ENCODE results near the gene INPP4B.

INPP4B gene

DNA sequence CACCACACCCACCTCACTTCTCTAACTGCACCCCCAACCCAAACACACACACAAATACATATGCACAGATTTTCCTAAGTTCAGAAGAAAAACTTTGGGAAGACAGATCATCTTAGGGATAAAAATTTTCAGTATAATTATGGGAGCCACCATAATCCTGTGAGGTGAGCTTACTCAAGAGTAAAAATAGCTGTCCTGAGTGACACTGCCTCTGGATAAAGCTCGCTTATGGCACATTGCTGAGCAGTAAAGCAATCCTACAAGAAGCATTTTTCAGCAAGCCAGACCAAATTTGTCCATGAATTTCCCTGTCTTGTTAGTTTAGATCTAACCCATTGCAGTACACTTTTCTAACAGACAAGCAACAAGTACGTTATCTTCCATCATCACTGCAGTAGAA, 83.8 kb downstream of the INPP4B start:
- H3K4me1 ChIP-seq (ENCODE audit: insufficient read depth, poor library complexity, severe bottlenecking): no peaks in the 10 kb centered on the region
- no peak for ATAC-seq (ENCODE audit: low read depth)
- TF ChIP-seq, protein P1, sequence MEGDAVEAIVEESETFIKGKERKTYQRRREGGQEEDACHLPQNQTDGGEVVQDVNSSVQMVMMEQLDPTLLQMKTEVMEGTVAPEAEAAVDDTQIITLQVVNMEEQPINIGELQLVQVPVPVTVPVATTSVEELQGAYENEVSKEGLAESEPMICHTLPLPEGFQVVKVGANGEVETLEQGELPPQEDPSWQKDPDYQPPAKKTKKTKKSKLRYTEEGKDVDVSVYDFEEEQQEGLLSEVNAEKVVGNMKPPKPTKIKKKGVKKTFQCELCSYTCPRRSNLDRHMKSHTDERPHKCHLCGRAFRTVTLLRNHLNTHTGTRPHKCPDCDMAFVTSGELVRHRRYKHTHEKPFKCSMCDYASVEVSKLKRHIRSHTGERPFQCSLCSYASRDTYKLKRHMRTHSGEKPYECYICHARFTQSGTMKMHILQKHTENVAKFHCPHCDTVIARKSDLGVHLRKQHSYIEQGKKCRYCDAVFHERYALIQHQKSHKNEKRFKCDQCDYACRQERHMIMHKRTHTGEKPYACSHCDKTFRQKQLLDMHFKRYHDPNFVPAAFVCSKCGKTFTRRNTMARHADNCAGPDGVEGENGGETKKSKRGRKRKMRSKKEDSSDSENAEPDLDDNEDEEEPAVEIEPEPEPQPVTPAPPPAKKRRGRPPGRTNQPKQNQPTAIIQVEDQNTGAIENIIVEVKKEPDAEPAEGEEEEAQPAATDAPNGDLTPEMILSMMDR (IDR thresholded peaks at IDR 0.05; ENCODE audit: poor library complexity, severe bottlenecking): no peak
- H3K4me3 ChIP-seq (ENCODE audit: severe bottlenecking): no peak overlapping the region
- no peak for DNase-seq (ENCODE audit: low spot score)
- H3K27ac ChIP-seq (ENCODE audit: poor library complexity, severe bottlenecking): no peak overlapping the region
- H3K9me3 ChIP-seq (ENCODE audit: severe bottlenecking): no peaks in the 10 kb centered on the region
- no peaks in the 10 kb centered on the region for H3K36me3 ChIP-seq (ENCODE audit: low read depth)
- no peaks in the 10 kb centered on the region for H3K27me3 ChIP-seq (ENCODE audit: insufficient read depth, poor library complexity, severe bottlenecking)

DNA sequence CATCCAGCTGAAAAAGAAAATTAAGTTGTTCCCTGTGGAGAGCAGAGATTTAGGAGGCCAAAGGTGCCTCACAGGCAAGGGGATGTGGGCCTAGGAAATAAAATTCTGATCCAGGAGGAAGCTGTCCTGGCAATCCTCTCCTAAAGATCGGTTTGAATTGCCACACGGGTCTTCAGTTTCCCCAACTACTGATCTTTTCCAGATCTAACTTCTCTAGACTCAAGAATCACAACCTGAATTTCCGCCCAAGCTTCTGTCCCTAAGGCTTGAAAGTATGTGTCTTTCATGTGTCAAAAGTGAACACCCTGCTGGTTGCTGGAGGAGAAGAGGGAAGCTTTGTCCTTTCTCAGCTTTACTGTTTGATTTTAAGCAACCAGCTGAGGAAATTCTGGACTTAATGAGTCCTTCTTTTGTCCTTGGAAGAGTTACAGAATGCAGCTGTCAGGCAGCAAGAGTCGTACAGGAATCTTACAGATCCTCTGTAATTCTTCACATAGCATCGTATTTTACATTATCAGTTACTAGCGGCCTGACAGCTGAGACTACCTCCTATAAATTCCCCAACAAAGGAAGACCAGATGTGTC, 93.8 kb downstream of the INPP4B start:
- Histone ChIP-seq H3K27me3 (ENCODE audit: insufficient read depth, poor library complexity, severe bottlenecking) (no peaks in the 10 kb centered on the region), H3K27ac (ENCODE audit: poor library complexity, severe bottlenecking) (no peak overlapping the region), H3K9me3 (ENCODE audit: severe bottlenecking) (no peaks in the 10 kb centered on the region), H3K4me3 (ENCODE audit: severe bottlenecking) (no peak overlapping the region), H3K36me3 (ENCODE audit: low read depth) (no peaks in the 10 kb centered on the region), H3K4me1 (ENCODE audit: insufficient read depth, poor library complexity, severe bottlenecking) (no peaks in the 10 kb centered on the region)
- TF ChIP-seq, protein P1 (IDR thresholded peaks at IDR 0.05; ENCODE audit: poor library complexity, severe bottlenecking): no peak
- no peak for DNase-seq (ENCODE audit: low spot score)
- ATAC-seq (ENCODE audit: low read depth): no peak

DNA sequence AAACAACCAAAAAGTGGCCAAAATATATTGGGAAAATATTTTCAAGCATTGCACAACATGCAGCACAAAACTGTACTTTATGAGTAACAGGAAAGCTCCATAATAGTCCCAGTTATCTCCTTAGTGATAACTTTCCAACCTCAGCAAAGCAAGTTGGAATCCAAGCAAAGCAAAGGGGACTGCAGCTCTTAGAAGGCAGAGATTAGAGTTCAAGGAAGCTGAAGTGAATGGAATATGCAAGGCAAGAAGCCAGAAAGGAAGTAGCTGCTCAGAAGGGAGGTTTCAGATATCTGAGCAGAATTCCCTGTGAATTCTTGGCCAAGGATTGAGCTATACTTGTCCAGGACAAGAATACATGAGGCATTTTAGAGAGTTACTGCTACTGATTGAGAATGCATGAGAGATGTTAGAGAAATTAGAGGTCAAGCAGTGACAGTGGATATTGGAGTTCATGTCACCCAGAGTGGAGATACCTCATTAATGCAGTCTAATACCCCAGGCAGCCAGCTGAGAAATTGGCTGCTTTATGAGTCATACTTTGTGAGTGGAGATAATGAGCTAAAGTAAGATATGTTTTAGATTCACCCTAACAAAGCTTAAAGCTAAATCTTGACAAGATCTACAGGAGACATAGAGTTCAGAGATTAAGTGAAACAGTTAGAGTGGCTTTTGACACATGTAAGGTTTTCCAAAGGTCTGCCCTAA, 102.8 kb downstream of the INPP4B start:
- ATAC-seq (ENCODE audit: low read depth) (no peak), DNase-seq (ENCODE audit: low spot score) (no peak)
- H3K27me3 ChIP-seq (ENCODE audit: insufficient read depth, poor library complexity, severe bottlenecking): no peaks in the 10 kb centered on the region
- TF ChIP-seq, protein P1 (IDR thresholded peaks at IDR 0.05; ENCODE audit: poor library complexity, severe bottlenecking): no peak
- peaks cover 3% of the 10 kb centered on the region for H3K9me3 ChIP-seq (ENCODE audit: severe bottlenecking)
- no peak overlapping the region for H3K4me3 ChIP-seq (ENCODE audit: severe bottlenecking)
- no peaks in the 10 kb centered on the region for H3K36me3 ChIP-seq (ENCODE audit: low read depth)
- H3K4me1 ChIP-seq (ENCODE audit: insufficient read depth, poor library complexity, severe bottlenecking): no peaks in the 10 kb centered on the region
- H3K27ac ChIP-seq (ENCODE audit: poor library complexity, severe bottlenecking): no peak overlapping the region

DNA sequence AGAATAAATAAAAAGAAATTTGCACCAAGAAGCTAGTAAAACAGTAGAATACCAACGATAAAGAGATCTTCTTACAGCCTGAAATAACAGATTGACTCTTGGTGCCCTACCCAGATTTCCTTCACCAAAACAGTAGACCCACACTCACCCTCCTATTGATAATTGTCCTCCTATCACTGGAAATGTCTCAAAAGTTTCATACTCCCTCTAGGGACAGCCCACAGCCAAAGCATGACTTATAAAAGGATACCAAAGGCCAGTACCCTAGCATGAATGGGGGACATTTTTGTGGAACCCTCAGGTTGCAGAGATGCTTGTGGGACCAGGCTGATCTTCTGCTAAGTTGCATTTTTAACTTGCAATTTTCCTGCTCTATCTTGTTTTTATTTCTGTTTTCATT, 104.1 kb downstream of the INPP4B start:
- no peak overlapping the region for H3K4me3 ChIP-seq (ENCODE audit: severe bottlenecking)
- no peak overlapping the region for H3K27ac ChIP-seq (ENCODE audit: poor library complexity, severe bottlenecking)
- TF ChIP-seq, protein P1 (IDR thresholded peaks at IDR 0.05; ENCODE audit: poor library complexity, severe bottlenecking): peak; percentile 33
- ATAC-seq (ENCODE audit: low read depth) (0 out of 3 replicates have a peak, but pooled peaks have one; percentile 36), DNase-seq (ENCODE audit: low spot score) (no peak)
- no peaks in the 10 kb centered on the region for H3K27me3 ChIP-seq (ENCODE audit: insufficient read depth, poor library complexity, severe bottlenecking)
- no peaks in the 10 kb centered on the region for H3K4me1 ChIP-seq (ENCODE audit: insufficient read depth, poor library complexity, severe bottlenecking)
- peaks cover 3% of the 10 kb centered on the region for H3K9me3 ChIP-seq (ENCODE audit: severe bottlenecking)
- H3K36me3 ChIP-seq (ENCODE audit: low read depth): no peaks in the 10 kb centered on the region

DNA sequence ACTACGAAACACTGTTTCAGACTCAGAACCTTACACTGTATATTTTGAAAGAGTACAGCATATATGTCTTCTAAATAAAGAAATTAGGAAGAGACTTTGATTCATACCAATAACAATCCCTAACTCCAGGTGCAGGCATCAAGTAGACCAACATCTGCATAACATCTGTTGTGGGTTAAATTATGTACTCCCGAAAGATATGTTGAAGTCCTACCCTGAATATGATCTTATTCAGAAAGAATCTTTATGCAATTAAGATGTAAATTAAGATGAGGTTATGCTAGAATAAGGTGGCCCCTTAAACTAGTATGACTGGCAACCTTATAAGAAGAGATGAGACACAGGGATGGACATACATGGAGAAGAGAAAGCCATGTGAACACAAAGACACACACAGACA, 117.9 kb downstream of the INPP4B start:
- TF ChIP-seq, protein P1 (IDR thresholded peaks at IDR 0.05; ENCODE audit: poor library complexity, severe bottlenecking): no peak
- Histone ChIP-seq H3K4me3 (ENCODE audit: severe bottlenecking) (no peak overlapping the region), H3K27ac (ENCODE audit: poor library complexity, severe bottlenecking) (no peak overlapping the region), H3K27me3 (ENCODE audit: insufficient read depth, poor library complexity, severe bottlenecking) (no peaks in the 10 kb centered on the region), H3K9me3 (ENCODE audit: severe bottlenecking) (no peaks in the 10 kb centered on the region), H3K36me3 (ENCODE audit: low read depth) (no peaks in the 10 kb centered on the region), H3K4me1 (ENCODE audit: insufficient read depth, poor library complexity, severe bottlenecking) (no peaks in the 10 kb centered on the region)
- no peak for ATAC-seq (ENCODE audit: low read depth)
- no peak for DNase-seq (ENCODE audit: low spot score)

Data from RWPE2 (cell line).